GM10847 (cell line): ENCODE data around the gene DAB1.

ENCODE experiments used
- POLR2A ChIP-seq: IDR thresholded peaks from 2 replicates; pipeline ENCODE4 v1.6.1; 2011; ENCODE audit not compliant: insufficient read length; ENCODE audit errors: extremely low read depth

DAB1 gene

DNA sequence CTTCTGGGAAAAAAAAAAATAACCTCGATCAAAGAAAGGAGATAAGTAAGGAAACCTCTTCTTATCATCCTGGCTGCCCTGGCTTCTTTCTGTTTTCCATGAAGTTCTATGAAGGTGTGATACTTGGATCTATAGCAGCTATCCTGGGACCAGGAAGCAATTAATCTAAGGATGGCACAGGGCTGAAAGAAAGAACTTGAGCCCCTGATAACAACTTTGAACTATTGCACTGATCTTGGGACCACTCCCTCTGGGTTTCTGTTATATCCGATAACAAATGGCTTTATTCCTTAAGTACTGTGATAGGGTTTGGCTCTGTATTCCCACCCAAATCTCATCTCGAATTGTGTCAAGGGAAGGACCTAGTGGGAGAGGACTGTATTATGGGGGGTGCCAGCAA is 104.1 kb downstream of the DAB1 start:
- TF ChIP-seq POLR2A, result no peak

DNA sequence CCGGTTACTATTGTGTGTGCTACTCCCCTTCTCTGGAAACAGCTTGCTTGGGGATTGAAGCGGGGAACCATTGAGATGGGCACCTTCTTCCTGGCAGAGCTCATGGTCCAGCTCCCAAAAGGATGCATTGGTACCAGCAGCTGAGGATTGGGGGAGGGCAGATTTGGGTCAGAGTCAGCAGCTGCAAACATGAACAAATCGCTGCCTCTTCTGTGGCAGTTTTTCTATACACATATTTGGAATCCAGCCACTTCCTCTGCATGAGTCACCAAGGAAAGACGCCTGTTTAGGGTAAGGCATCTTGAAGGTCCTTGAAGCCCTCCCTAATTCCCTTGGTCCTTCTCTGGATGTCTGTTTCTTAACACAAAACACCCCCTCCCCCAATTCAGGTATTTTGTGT is 104.7 kb downstream of the DAB1 start:
- no peak for TF ChIP-seq POLR2A

DNA sequence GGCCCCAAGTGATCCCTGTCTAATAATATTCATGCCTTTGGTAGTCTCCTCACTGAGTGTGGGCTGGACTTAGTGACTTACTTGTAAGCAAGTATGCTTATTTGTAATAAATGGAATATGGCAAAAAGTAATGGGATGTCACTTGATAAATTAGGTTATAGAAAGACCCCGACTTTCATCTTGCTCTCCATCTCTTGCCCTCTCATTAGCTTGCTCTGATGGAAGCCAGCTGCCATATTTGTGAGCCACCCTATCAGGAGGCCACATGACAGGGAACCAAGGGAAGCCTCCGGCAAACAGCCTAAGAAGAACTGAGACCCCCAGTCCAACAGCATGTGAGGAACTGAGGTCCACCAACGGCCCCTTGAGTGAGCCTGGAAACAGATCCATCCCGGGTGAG is 107.0 kb downstream of the DAB1 start:
- TF ChIP-seq POLR2A, result no peak

DNA sequence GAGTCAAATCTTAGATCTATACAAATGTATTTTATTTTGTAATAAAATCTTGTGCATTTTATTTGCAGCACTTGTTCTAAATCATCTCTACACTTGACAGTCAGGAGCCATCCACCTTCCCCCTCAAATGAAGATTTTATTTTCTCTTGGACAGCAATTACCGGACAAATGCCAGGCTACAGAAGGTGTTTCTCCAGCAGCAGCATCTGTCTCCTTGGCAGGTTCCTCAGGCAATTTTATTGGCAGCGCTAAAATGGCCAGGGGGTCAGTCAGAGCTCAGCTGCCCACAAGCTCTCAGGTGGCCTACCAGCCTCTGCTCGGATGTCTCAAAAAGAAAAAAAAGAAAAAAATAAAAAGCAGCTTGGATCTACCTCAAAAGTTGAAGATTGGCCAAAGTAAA is 107.6 kb downstream of the DAB1 start:
- TF ChIP-seq POLR2A, result no peak

DNA sequence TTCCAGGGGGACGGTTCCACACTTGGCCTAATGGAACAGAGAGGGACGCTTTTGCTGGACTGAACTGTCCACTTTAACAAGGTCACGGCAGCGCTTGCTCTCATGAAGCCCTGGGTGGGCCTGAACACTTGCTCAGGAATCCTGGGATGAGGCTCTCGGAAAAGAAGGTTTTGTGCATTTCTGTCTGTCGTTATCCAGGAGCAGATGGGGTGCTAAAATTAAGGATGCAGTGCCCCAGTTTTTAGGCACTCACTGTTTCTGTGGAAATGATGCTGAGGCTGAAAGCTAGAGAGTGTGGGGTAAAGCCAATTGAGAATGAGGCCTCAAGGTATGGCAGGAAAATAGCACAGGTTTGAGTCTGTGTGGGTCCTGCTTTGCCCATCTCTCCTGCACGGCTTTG is 111.0 kb downstream of the DAB1 start:
- TF ChIP-seq POLR2A, result no peak

DNA sequence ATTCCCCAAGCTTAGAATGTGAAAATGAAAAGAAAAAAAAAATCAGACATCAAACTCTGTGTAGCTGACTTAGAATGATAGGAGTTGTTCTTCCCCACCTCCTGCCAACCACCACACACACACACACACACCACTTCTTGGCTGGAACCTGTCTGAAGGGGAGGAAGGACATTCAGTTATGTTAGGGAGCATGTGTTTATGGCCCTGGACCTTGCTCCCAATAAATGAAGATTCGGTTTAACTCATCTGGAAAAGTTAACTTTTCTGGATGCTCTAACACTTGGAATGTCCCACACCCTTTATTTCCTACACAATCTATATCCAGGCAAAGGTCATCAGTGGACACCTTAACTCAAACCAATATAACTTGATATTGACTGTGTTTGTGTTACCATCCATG is 112.4 kb downstream of the DAB1 start:
- TF ChIP-seq POLR2A, result no peak

DNA sequence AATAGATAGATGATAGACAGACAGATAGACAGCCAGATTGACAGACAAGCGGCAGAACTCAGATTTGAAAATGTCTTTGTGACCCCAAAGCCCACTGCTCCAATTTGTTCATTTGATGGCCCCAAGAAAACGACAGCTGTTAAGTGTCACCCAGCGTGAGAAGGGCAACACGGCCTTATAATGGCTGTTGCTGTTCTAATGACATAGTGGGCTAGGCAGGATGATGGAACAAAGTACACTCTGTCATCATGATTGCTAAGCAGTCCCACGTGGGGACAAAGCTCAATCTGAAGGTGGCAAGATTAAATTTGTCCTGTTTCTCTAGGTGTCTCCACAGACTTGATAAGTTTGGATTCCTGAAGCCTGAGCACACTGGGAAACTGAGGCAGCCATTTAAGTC is 112.9 kb downstream of the DAB1 start:
- TF ChIP-seq POLR2A, result no peak

DNA sequence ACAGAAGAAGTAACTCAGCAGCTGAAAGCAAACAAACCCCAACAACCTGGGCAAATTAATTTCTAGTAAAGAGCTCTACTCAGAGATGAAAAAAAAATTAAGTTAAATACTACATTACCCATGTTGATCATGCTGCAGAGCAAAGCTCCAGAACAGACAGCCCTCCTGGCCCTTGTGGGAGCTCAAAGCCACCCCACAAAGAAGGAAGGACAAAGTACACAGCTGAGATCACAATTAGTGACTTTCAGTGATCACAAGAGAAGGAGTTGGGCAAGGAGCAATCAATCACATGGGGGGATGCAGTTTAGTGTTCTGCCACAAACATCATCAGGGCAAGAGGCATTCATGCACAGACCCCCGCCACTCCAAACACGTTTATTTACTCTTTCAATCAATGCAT is 114.2 kb downstream of the DAB1 start:
- no peak for TF ChIP-seq POLR2A

DNA sequence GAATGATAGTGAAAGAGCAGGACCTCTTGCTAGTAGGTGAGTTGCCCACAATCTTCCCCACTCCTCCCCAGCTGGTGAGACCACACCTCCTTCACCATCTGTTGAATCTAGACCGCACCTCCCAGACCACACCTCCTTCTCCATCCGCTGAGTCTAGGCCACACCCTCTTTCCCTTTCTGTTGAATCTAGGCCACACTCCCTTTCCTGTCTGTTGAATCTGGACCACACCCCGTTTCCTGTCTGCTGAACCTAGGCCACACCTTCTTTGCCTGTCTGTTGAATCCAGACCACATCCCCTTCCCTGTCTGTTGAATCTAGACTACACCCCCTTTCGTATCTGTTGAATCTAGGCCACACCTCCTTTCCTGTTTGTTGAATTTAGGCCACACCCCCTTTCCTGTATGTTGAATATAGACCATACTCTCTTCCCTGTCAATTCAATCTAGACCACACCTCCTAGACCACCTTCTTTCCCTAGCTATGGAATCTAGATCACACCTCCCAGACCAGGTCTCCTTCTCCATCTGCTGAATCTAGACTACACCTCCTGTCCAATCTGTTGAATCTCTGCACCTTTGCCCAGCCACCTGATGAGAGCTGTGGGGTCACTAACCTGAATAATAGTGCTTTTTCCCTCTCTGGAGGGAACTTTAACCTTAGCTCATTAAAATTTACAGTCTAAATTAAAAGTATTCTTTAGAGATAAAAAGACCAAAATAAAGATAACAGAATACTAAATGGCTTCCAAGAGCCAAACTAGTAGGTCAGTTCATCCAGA is 116.3 kb downstream of the DAB1 start:
- no peak for TF ChIP-seq POLR2A

DNA sequence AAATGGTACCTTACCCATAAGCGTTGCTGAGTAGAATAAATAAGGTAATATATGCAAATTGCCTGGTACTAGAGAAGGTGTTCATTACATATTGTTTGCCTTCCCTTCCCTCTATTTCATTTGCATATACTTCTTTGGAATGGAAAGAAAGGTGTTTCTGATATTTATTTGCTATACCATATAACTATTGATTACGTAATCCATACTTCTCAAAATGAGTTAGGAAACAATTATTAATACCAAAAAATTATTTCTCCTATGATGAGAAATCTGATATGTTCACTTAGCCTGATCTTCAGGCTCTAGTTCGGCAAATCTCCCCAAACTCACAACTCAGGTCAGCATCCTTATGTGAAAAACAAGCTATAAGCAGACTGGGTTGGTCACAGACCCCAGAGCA is 119.3 kb downstream of the DAB1 start:
- no peak for TF ChIP-seq POLR2A

DNA sequence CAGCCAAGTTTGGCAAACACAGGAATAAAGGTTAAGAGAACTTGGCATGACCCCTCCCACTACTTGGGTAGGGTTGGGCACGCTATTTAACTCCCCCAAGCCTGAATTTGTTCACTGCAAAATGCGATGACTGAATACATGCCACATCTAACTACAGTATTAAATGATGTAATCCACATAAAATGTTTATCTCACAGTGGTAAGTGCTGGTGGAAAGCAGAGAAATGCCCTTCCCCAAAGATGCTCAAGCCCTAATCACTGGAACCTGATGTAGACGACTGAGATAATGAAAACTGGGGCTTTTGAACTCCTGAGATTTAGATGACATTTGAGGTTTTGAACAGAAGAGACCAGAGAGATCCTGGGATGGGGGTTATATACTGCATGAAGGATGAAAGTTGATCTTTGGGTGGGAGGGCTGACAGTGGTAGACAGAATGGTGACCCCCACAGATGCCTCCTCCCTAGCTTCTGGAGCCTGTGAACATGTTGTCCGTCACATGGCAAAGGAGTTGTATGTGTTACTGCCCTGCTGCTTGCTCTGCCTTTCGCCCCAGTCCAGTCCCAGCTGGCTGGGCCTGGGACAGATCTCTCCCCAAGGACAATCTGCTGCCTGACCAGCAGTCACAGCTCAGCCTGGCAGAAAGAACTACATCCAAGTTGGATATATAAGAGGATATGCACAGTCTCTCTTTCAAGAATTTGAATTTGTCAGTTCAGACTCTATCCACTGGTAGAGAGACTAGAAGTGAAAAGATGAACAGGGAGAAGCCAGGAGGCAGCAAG is 120.9 kb downstream of the DAB1 start:
- TF ChIP-seq POLR2A, result no peak

DNA sequence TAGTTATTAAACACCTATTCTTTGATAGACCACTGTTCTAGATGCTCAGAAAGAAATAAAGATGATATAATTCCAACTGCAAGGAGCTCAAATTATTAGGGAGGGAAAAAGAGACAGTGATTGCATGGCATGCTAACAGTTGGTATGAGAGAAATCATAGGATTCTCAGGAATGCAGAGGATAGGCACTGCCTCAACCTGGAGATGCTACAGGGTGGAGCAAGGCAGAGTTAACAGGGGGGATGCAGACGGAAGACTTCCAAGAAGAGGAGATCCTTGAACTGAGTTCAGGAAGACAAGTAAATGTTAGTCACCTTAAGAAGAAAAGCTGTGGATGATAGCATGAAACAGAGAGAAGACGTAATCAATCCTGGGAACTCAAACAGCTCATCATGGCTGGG is 123.7 kb downstream of the DAB1 start:
- TF ChIP-seq POLR2A, result no peak

DNA sequence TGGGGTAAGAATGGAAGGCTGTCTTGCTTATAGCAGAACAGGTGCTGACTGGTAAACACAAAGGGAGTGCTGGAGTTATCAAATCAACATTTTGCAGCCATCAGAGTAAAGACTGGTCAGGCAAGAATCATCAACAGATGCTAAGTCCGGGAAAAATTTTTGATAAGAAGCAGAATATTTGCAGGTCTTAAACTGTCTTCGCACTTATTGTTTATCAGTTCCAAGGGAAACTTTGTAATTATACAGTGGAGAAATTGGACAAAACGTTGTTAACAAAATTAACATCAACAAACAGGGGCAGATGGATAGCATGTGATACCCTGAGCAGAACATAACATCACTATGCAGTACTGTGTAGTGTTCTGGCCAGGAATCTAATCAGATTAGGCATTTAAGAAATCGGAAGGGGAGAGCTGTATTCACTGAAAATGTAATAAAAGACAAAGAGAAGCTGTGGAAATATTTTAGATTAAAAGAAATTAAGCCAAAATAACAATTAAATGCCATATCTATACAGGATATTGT is 127.1 kb downstream of the DAB1 start:
- no peak for TF ChIP-seq POLR2A

DNA sequence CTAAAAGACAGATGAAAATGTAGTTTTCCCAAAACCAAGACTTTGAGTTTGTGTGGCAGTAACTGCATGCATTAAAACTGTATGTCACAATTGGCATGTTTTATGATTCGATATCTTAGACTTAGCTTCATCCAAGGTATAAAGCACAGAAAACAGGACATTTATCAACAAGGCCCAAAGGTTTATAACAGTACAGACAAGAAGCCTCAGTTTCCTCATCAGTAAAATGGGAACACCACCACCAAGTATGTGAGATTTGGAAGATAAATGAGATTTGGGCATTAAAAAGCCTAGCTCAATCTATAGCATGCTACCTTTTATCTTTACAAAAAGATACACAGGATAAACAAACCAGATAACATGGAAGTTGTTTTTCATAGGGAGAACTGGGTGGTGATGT is 128.5 kb downstream of the DAB1 start:
- no peak for TF ChIP-seq POLR2A

DNA sequence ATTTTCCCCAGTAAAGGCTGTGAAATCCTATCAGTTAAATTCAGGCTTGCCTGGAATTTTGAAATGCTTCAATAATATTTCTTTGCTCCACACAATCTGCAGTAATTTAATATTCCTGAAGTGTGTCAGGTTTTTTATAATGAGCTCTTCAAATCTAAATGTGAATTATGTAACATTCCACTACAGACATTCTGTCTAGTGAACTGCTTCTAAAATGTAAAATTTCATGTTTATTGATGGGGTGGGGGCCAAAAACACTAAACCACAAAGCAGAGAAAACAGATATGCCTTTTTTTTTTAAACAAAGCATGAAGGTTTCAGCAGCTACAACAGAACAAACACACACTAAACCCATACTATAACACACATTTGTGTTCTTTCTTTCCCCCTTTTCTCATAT is 129.7 kb downstream of the DAB1 start:
- TF ChIP-seq POLR2A, result no peak

DNA sequence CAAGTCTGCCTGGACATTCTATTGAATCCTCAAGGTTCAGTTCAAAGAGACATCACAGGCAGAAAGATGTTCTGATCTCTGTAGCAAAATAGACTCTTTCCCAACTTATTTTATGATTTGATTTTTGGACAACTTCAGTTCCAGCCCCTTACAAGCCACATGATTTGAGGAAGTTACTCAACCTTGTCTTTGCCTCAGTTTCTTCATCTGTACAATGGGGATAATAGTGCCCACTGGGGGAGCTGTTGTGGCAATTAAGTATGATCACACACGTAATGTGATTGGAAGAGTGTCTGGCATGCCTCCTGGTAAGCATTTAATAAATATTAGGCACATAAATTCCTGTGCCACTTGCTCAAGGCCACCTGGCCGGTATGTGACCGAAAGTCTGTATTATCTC is 130.6 kb downstream of the DAB1 start:
- no peak for TF ChIP-seq POLR2A
